C1 segment of cervical spinal cord (tissue), 14 donors: ENCODE results near the gene SFSWAP.
"Not testable (repeated sequence)": the region's sequence is repeated elsewhere in the genome, so short reads cannot be mapped to it uniquely, and the experiment has no call there.

Source experiments
- DNase-seq, 14 donors: peaks; one replicate each; lab custom pipeline; 2025; lab: John Stamatoyannopoulos, UW

Gene SFSWAP

GRCh38 chr12:131757111-131757510 is 46.2 kb downstream of the SFSWAP start:
- DNase-seq, result no peak

DNA sequence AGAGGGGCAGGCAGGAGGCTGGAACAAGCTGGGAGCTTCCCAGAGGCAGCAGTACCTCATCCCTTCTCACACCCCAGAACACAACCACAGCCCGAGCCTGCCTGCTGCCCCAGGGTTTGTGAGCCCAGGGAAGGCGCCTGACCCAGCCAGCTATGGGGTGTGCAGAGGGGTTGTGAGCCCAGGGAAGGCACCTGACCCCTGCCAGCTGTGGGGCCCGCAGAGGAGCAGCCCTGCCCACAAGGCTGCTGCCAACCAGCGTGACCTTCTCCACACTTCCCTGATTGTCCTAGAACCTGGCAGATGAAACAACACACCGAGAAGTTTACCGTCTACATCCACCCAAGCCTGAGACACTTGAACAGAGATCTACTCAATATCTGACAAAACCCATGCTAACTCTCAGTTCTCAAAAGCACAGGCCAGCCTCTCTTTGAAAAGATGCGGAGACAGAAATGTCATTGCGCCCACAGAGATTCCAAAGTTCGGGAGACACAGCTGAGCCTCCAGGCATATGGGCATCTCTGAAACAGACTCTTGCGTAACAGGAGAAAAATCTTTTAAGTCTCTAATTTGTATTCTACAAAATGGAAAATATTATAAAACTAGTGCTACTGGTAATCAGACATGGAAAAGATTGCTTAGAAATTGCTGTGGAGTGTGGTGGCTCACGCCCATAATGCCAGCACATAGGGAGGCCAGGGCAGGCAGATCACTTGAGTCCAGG is 47.3 kb downstream of the SFSWAP start:
- no peak for DNase-seq

- DNase-seq, result no peak
Observed at GRCh38 chr12:131759176-131759575, 48.3 kb downstream of the SFSWAP start.

DNA sequence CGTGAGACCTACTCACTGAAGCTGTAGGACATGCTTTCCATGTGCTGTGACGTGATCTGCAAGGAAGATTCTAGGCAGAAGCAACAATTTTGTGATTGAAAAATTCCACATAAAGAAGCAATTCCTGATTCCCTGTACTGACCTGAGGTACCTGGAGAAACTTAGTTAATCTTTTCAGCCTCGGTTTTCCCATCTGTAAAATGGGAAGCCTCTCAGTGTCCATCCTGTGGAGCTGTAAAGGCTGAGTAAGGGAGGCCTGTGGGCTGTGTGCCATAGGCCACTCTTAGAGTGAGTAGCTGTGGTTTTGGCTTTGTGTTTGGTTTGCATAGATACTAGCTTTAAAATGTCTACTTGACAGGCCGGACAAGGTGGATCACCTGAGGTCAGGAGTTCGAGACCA is 50.7 kb downstream of the SFSWAP start:
- no peak for DNase-seq

DNA sequence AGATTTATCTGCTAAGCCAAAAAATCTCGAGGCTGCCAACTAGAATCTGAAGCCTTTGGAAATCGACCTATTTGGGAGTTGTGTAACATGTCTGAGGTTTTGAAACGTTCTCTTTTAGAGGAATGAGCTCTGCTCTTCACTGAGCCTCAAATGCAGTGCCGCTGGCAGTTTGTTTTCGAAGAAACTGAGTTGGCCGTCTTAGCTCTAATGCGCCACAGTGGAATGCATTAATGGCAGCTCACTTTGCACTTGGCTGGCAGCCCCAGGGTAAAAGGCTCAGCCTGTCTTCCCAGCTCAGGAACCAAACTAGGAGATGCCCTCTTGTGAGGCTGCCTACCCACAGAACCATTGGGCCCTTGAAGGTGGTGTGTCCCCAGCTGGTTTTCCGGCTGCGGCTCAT is 53.8 kb downstream of the SFSWAP start:
- peak in 4 of 14 donors; percentile 5 to 14 (median 10) for DNase-seq

- DNase-seq, result no peak
Observed at GRCh38 chr12:131765961-131766360, 55.1 kb downstream of the SFSWAP start.

DNA sequence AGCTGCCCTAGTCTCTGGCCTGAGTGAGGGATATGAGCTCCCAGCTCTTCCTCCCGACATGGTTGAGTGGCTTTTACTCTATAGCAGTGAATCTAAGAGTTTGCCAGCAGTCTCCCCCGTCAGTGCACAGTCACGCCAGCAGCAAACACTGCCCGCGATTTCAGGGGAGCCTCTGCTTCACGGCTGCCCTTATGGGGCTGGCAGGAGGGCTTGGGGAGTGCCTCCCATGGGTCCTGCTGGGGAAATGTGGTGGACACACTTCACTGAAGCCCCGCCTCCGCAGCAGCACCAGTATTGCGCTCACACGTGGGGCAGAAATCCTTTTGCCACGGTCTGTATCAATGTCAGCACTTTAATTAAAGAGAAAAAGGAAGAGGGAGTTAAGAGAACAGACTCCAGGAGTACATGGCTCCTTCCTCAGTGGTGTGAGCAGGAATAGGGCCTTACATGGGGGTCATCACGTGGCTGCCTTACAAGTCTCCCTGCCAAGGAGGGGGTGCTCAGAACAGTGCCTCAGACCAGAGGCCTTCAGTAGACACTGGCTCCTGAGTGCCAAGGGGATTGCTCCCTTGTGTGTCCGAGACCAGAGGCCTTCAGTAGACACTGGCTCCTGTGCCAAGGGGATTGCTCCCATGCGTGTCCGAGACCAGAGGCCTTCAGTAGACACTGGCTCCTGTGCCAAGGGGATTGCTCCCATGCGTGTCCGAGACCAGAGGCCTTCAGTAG is 55.7 kb downstream of the SFSWAP start:
- DNase-seq, result no peak

GRCh38 chr12:131770120-131770519 is 59.2 kb downstream of the SFSWAP start:
- DNase-seq, result no peak

GRCh38 chr12:131771965-131772364 is 61.1 kb downstream of the SFSWAP start:
- no peak for DNase-seq

GRCh38 chr12:131773582-131774221 is 62.8 kb downstream of the SFSWAP start:
- no peak for DNase-seq

DNA sequence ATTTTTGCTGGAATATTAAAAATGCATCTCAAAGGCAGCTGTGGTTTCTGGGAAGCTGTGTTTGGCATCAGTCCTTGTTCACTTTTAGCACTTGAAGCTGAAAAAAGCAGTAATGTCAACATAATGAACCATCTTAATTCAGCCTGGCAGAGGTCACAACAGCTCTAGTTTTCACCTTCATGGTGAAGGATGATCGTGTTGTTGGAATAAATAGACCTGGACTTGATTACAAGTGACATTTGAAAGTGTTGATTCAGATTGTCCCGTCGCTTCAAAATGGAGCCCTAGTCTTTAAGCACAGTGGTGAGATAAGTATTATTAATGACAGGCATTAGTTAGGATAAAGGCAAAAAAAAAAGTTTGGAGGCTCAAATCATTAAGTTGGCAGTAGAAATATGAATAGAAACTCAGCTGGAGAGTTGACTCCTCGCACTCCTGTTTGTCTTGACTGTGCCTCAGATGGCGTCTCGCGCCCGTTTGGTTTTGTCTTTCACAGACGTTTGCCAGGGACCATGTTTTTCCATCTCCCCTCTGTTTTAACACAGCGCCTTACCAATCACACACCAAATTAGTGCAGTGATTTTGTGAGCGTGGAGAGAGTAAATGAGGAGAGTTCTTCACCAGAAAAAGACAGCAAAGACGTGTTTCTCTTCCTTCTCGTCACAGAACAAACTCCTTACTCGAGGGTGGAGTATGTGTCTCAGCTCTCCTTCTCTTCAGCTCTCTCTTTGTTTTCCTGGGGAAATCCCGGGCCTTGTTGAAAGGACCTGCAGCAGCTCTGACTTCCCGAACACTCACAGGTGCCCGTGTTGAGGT is 63.9 kb downstream of the SFSWAP start:
- no peak for DNase-seq

DNA sequence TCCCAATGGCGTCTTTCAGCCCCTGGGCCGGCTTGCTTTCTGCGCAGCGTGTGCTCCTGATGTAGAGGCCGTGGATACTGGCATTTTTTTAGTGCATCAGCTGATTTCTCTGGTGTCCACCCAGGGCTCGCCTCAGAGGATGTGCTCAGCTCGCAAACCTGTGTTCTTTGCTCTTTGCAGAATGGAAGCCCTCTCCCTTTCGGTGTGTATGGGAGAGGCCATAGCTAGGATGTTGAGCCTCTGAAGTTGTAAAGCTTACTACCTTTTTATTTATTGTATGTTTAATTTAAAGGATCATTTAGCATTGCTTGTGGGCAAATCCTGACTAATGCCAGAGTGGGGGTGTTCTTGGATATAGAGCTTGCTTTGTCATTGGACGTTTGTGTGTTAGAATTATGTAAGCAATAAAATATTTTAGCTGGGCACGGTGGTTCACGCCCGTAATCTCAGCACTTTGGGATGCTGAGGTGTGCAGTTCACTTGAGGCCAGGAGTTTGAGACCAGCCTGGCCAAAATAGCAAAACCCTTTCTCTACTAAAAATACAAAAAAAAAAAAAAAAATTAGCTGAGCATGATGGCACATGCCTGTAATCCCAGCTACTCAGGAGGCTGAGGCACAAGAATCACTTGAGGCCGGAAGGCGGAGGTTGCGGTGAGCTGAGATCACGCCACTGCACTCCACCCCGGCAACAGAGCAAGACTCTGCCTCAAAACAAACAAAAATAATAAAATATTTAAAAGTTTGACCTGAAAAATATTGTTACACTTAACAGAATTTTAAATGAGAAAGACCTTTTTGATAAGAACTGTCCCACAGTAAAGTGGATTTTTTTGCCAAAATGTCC is 64.7 kb downstream of the SFSWAP start:
- DNase-seq, result no peak

GRCh38 chr12:131776237-131776889 is 65.5 kb downstream of the SFSWAP start:
- no peak for DNase-seq

GRCh38 chr12:131777269-131777668 is 66.4 kb downstream of the SFSWAP start:
- DNase-seq, result not testable (repeated sequence)

- DNase-seq, result no peak
Observed at GRCh38 chr12:131779027-131779426, 68.1 kb downstream of the SFSWAP start.

DNA sequence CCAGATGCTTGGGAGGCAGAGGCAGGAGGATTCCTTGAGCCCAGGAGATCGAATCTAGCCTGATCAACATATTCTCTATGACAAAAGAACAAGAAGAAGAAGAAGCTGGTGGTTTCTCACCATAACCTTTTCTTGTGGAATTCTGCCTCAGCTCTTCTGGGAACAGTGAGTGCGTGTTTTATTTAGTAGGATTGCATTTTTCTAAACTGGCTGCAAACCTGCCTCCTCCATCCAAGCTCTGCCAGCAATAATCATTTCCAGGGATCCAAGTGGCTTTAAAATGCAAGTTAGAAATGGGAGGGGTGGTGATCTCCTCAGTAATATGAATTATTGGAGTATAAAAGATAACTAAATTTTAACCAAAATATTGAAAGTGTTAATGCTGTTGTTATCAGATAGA is 71.2 kb downstream of the SFSWAP start:
- no peak for DNase-seq

GRCh38 chr12:131783915-131784541 is 73.1 kb downstream of the SFSWAP start:
- no peak for DNase-seq

- no peak for DNase-seq
Observed at GRCh38 chr12:131784909-131785762, 74.2 kb downstream of the SFSWAP start.

DNA sequence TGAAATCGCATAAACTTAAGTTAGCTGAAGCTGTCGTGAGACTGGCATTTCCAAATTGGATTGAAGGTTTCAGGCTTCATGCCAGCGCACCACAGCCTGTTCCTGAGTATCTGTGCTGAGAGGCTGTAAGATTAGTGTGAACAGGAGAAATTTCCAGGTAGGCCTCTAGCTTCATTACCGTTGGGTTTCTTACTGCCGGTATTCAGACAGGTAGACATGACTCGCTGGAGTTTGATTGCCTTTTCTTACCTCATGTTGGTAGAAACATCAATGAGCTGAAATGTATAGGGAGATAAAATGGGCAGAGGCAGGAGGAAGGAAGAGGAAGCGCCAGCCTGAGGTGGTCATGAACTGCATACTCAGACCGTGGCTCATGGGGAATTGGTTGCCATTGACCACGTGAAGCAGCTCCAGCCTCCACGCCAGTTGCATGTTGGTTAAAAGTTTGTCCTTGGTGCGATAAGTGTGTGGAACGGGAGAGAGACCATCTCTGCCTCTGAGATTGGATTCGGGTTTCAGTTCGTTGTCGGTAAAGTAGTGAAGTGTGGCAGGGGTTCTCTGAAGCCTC is 75.0 kb downstream of the SFSWAP start:
- DNase-seq, result no peak
